H1 (cell line): ENCODE results near the gene ROGDI. TPM values are rescaled to one million over a fixed set of nuclear protein-coding genes. Genes with fewer than 3 reads are reported as not detected.

ENCODE experiments used
- ATF3 ChIP-seq: IDR thresholded peaks from 2 replicates; pipeline ENCODE4 v1.6.1; 2011; ENCODE audit warnings: low read depth, mild to moderate bottlenecking, low read length; ENCODE audit not compliant: insufficient read depth
- CHD7 ChIP-seq: fragments of 300-600 bp; sonication (generic); IDR thresholded peaks from 2 replicates; pipeline ENCODE4 v1.7.1; 2012; ENCODE audit warnings: low read length, moderate library complexity, mild to moderate bottlenecking, inconsistent platforms; ENCODE audit not compliant: insufficient replicate concordance
- CTBP2 ChIP-seq: IDR thresholded peaks from 2 replicates; pipeline ENCODE4 v1.7.0; 2011; ENCODE audit warnings: borderline replicate concordance, mild to moderate bottlenecking, moderate library complexity, mixed read lengths, low read length; ENCODE audit not compliant: insufficient read depth, insufficient read length
- EP300 ChIP-seq, 2 experiments: IDR thresholded peaks; 1 replicate in 1 of 2; 2 replicates in 1 of 2; pipeline ENCODE4 v1.6.1; 2011 to 2012; ENCODE audit warnings: low read depth in 2 of 2, low read length in 2 of 2, mild to moderate bottlenecking in 2 of 2, borderline replicate concordance in 1 of 2, inconsistent platforms in 1 of 2, moderate library complexity in 1 of 2
- NANOG ChIP-seq: IDR thresholded peaks from 2 replicates; pipeline ENCODE4 v1.6.1; 2011; ENCODE audit warnings: low read length, low read depth, mild to moderate bottlenecking, inconsistent platforms; ENCODE audit not compliant: insufficient read depth, poor library complexity, severe bottlenecking
- SRF ChIP-seq: IDR thresholded peaks from 2 replicates; pipeline ENCODE4 v1.6.1; 2011; ENCODE audit warnings: mild to moderate bottlenecking, low read depth, low read length, moderate library complexity
- polyA plus RNA-seq, 7 experiments: library from polyadenylated mRNA; depleted of rRNA in 3 of 7; stranded (reverse) in 5 of 7; unstranded in 2 of 7; fragments of >200 nt in 5 of 7; fragments of 200-250 nt in 2 of 7; gene quantifications; 1 replicate in 5 of 7; 2 replicates in 1 of 7; 4 replicates in 1 of 7; pipeline versions ENCODE4 v1.2.1 to v1.2.3, GENCODE V29; 2011 to 2013; ENCODE audit warnings: missing spikeins in 2 of 7, mixed read lengths in 2 of 7
- total RNA-seq: library from RNA; stranded (reverse); fragmentation: NEBNext Ultra II Directional; extraction: Animal tissue kit (Norgen Biotek cat#: 25700); gene quantifications from 2 replicates; pipeline ENCODE4 v1.2.1, GENCODE V29; 2021

Gene ROGDI
- total and polyA plus RNA-seq, 2 of the 8 experiments (the other 6 are each of a cell fraction or from before 2014, with no cell fraction given), result 27.4 to 68.4 TPM

DNA sequence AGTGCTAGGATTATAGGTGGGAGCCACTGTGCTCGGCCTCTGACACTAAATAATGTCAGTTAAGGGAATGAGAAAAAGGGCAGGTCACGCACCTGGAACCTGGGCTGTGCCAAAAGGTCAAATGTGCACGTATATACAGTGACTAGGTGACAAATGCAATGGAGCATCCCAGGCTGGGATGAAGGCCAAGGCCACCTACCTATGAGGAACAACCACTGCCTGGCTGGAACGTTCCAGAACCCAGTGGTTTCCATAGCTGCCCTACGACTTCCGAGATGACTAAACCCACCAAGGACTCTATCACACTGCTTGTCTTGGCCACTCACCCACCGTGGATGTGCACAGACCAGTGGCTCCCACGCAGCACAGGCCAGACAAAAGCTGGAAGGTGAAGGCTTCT lies 51.5 kb downstream of the ROGDI start (continued):
- TF ChIP-seq CHD7, result no peak
- no peak for TF ChIP-seq ATF3
- no peak for TF ChIP-seq SRF
- TF ChIP-seq NANOG, result no peak
- no peak for TF ChIP-seq EP300 (IDR thresholded peaks at IDR 0.05; ENCODE audit: borderline replicate concordance in 1 of 2, low read depth in 2 of 2, low read length in 2 of 2)
- no peak for TF ChIP-seq CTBP2
